Bronchial epithelial cell (primary cell): ENCODE data around the gene GOLGA5. TPM values are rescaled to one million over a fixed set of nuclear protein-coding genes. Genes with fewer than 3 reads are reported as not detected.

Experiments
- DNase-seq: peaks from one replicate; pipeline ENCODE4 v3.0.0-alpha.2; 2010; ENCODE audit warnings: low read depth
- FAIRE-seq: peaks from 2 replicates; lab custom pipeline; 2011; peaks lifted over from hg19 to GRCh38; lab: Jason Lieb, UNC
- H3K27me3 ChIP-seq: 2 replicates; pipeline ENCODE4 v1.5.1; 2011; ENCODE audit warnings: low read length; ENCODE audit not compliant: control insufficient read depth, insufficient read depth
- H3K36me3 ChIP-seq: 2 replicates; pipeline ENCODE4 v1.5.1; 2011; ENCODE audit warnings: low read length; ENCODE audit not compliant: control insufficient read depth, insufficient read depth
- H3K4me3 ChIP-seq: 2 replicates; pipeline ENCODE4 v1.5.1; 2011; ENCODE audit warnings: mild to moderate bottlenecking, low read depth, low read length, control low read depth
- total RNA-seq: library from RNA; depleted of rRNA; stranded (reverse); fragments of >200 nt; gene quantifications from 2 replicates; pipeline ENCODE4 v1.2.1, GENCODE V29; 2014
- TF ChIP-seq, protein P1 (sequence below): IDR thresholded peaks from 2 replicates; pipeline ENCODE4 v1.5.1; 2011; ENCODE audit warnings: mild to moderate bottlenecking, moderate library complexity, low read length, control low read depth, inconsistent platforms; ENCODE audit not compliant: insufficient read depth, severe bottlenecking

GOLGA5 gene
- total RNA-seq, 1 donor from 2014 or later = 41.9 TPM

DNA sequence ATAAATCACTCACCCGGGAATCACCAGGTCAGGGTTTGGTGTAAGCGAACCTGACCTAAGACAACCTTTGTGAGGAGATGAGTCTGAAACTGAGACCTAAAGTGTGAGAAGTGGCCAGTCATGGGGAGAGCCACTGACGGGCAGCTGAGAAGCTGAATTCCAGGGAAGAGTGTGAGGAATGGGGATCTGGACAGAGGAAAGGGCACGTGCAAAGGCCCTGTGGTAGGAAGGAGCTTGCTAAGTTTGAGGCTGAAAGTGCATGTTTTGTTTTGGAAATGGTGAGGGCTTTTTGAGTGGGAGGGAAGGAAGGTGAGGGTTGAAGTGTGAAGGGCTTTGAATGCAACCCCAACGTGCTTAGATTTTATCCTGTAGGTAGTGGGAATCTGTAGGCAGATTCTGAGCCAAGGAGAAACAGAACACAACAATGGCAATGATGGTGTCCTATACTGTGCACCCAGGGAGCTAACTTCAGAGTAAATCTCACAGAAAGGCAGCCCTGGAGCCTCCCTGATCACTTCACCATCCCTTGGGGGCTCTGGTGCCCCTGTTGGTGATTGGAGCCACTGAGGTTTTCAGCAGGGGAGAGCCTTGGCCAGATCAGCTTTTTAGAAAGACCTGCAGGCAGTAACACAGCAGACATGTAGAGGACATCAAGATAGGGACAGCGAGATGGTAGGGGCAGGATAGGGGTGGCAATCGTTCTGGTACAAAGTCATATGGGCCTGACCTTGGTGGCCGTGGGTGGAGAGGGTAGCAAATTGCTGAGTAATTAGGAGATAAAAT, 91.4 kb downstream of the GOLGA5 start:
- FAIRE-seq (no peak), DNase-seq (no peak)
- Histone ChIP-seq H3K27me3 (peaks cover 9% of the 10 kb centered on the region), H3K4me3 (no peak overlapping the region), H3K36me3 (no peaks in the 10 kb centered on the region)
- TF ChIP-seq, protein P1, sequence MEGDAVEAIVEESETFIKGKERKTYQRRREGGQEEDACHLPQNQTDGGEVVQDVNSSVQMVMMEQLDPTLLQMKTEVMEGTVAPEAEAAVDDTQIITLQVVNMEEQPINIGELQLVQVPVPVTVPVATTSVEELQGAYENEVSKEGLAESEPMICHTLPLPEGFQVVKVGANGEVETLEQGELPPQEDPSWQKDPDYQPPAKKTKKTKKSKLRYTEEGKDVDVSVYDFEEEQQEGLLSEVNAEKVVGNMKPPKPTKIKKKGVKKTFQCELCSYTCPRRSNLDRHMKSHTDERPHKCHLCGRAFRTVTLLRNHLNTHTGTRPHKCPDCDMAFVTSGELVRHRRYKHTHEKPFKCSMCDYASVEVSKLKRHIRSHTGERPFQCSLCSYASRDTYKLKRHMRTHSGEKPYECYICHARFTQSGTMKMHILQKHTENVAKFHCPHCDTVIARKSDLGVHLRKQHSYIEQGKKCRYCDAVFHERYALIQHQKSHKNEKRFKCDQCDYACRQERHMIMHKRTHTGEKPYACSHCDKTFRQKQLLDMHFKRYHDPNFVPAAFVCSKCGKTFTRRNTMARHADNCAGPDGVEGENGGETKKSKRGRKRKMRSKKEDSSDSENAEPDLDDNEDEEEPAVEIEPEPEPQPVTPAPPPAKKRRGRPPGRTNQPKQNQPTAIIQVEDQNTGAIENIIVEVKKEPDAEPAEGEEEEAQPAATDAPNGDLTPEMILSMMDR = no peak

DNA sequence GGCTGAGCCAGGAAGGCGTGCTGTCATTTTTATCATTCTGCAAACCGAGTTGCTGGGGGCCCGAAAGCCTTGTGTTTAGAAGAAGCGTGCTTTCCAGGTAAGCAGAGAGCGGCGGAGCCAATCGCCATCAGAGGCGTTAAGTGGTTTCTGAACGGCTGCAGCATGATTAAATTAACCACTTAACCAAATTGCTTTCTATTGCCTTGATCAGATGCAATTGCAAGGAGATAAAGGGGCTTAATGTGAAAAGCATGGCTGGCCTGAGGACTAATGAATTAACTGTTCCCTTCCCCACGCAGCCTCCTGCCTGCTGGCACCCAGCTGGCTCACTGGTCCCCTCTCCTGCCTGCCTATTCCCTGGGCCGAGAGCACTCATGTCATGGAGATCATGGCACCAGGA, 92.2 kb downstream of the GOLGA5 start:
- no peak overlapping the region for H3K4me3 ChIP-seq
- no peak for FAIRE-seq
- no peaks in the 10 kb centered on the region for H3K36me3 ChIP-seq
- H3K27me3 ChIP-seq = peaks cover 9% of the 10 kb centered on the region
- TF ChIP-seq, protein P1 = no peak
- DNase-seq = no peak

DNA sequence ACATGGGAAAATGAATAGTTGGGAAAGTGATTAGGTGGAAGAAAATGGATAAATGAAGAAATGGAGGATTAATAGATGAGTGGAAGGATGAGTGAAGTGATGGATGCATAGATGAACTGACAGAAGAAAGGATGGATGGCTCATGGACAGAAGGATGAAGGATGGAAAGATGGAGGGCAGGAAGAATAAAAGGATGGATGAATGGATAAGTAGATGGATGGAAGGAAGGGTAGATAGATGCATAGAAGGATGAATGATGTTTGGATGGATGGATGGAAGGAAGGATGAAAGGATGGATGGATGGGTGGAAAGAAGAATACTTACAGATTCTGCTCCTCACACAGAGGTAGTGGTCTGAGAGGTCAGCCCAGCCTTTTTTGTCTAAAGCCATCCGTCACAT, 93.1 kb downstream of the GOLGA5 start:
- no peak for FAIRE-seq

DNA sequence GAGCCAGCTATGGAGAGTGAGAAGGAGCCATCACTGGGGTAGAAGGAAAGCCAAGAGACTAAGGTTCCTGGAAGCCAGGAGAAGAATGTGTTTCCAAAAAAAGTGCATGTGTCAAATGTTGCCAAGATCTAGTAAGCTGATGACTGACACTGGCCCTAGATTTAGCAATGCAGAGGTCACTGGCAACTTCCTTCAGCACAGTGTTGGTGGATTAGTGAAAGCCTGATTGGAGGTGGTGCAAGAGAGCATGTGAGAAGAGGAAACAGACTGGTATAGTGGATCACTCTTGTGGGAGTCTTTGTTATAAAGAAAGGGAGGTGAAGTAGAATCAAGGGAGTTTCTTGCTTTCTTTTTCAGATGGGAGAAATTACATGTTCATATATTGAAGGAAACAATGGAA, 94.8 kb downstream of the GOLGA5 start:
- H3K4me3 ChIP-seq = no peak overlapping the region
- peaks cover 9% of the 10 kb centered on the region for H3K27me3 ChIP-seq
- DNase-seq (no peak), FAIRE-seq (no peak)
- TF ChIP-seq, protein P1 = no peak
- H3K36me3 ChIP-seq = no peaks in the 10 kb centered on the region

More for the DNA sequence above, 93.1 kb downstream of the GOLGA5 start:
- TF ChIP-seq, protein P1 = no peak
- no peak for DNase-seq
- no peaks in the 10 kb centered on the region for H3K36me3 ChIP-seq
- H3K27me3 ChIP-seq = peaks cover 9% of the 10 kb centered on the region
- no peak overlapping the region for H3K4me3 ChIP-seq

Other genes starting within 250 kb of the GOLGA5 start
- 34.0 and 59.3 TPM in 2 replicates for gene LGMN, start 45.7 kb upstream of the GOLGA5 start, total RNA-seq
- gene CHGA, start 128.8 kb downstream of the GOLGA5 start, total RNA-seq = not detected in 2 replicates